Tibial nerve (tissue), 4 donors: Measurements from ENCODE around the gene SYT1.
A peak's percentile ranks its signal among the peaks of the same experiment; 100 is the strongest.

Source experiments
- EP300 ChIP-seq, 2 donors: sonication (generic); formaldehyde crosslinking; IDR thresholded peaks; one replicate each; pipeline ENCODE4 v1.6.1; 2017; ENCODE audit warnings: antibody characterized with exemption in 2 of 2, mild to moderate bottlenecking in 1 of 2
- POLR2A ChIP-seq, 2 donors: fragments of 450-650 bp; IDR thresholded peaks; one replicate each; pipeline ENCODE4 v1.6.1; 2017; ENCODE audit warnings: antibody characterized with exemption in 2 of 2, mild to moderate bottlenecking in 2 of 2, moderate library complexity in 2 of 2
- TF ChIP-seq, protein P1 (sequence below), 5 experiments: fragments of 200-600 bp in 3 of 5; fragments of 450-650 bp in 2 of 5; sonication (generic) in 3 of 5; IDR thresholded peaks; one replicate each; pipeline ENCODE4 v1.5.1; 2016 to 2019; ENCODE audit warnings: antibody characterized with exemption in 5 of 5, mild to moderate bottlenecking in 3 of 5, moderate library complexity in 2 of 5

DNA sequence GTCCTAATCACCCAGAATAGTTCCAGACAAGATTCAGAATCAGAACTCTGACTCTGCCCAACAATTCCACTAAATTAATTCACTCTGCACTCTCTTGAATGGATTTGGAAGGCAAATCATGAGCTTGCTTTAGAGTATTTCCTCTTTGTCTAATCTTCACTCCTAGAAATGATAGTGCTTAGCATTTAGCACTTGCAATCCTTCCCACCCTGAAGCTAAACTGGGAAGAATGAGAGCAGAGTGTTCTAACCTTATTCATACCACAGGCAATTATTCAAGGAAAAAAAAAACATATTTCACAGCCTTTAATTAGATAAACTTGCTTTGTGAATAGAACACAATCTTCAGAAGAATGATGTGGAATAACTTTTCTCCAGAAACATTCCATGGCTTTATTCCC is 561.5 kb downstream of the SYT1 start:
- TF ChIP-seq, protein P1, sequence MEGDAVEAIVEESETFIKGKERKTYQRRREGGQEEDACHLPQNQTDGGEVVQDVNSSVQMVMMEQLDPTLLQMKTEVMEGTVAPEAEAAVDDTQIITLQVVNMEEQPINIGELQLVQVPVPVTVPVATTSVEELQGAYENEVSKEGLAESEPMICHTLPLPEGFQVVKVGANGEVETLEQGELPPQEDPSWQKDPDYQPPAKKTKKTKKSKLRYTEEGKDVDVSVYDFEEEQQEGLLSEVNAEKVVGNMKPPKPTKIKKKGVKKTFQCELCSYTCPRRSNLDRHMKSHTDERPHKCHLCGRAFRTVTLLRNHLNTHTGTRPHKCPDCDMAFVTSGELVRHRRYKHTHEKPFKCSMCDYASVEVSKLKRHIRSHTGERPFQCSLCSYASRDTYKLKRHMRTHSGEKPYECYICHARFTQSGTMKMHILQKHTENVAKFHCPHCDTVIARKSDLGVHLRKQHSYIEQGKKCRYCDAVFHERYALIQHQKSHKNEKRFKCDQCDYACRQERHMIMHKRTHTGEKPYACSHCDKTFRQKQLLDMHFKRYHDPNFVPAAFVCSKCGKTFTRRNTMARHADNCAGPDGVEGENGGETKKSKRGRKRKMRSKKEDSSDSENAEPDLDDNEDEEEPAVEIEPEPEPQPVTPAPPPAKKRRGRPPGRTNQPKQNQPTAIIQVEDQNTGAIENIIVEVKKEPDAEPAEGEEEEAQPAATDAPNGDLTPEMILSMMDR (IDR thresholded peaks at IDR 0.05), result no peak
- TF ChIP-seq POLR2A (IDR thresholded peaks at IDR 0.05) (no peak), EP300 (IDR thresholded peaks at IDR 0.05) (peak in 1 of 2 donors; percentile 47)
